Measurements from ENCODE around the gene STK38L.

The STK38L gene

GRCh38 chr12:27316947-27317346, 72.9 kb downstream of the STK38L start:
- in situ Hi-C loops (cut with MboI; ENCODE audit: low sequenced_read_pairs, unreplicated experiment), result no loop called here

DNA sequence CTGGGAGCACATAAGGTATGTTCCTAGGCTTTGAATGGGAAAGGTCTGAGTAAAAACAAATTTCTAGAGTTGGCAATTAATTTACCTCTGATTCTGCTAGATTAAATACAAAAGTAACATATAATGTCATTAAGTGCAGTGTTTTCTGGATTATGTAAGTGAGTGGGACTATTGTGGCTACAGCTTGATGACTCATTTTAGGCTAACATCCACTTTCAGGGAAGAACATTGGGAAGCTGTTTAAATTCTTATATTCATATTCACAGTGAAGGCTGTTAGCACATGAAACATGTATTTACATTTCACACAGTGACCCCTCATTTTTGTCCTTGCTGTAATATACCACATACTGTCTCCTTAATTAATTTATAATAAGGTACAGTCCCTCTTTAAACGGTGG, 75.3 kb downstream of the STK38L start:
- no peak for DNase-seq (ENCODE audit: low spot score)
- in situ Hi-C loops (cut with MboI; ENCODE audit: low sequenced_read_pairs, unreplicated experiment), result no loop called here
- TF ChIP-seq, protein P1, sequence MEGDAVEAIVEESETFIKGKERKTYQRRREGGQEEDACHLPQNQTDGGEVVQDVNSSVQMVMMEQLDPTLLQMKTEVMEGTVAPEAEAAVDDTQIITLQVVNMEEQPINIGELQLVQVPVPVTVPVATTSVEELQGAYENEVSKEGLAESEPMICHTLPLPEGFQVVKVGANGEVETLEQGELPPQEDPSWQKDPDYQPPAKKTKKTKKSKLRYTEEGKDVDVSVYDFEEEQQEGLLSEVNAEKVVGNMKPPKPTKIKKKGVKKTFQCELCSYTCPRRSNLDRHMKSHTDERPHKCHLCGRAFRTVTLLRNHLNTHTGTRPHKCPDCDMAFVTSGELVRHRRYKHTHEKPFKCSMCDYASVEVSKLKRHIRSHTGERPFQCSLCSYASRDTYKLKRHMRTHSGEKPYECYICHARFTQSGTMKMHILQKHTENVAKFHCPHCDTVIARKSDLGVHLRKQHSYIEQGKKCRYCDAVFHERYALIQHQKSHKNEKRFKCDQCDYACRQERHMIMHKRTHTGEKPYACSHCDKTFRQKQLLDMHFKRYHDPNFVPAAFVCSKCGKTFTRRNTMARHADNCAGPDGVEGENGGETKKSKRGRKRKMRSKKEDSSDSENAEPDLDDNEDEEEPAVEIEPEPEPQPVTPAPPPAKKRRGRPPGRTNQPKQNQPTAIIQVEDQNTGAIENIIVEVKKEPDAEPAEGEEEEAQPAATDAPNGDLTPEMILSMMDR (IDR thresholded peaks at IDR 0.05; ENCODE audit: borderline replicate concordance, control extremely low read depth, extremely low read depth, insufficient read depth, missing control alignments), result no peak

More at GRCh38 chr12:27316947-27317346, 72.9 kb downstream of the STK38L start:
- no peak for DNase-seq (ENCODE audit: low spot score)
- TF ChIP-seq, protein P1 (IDR thresholded peaks at IDR 0.05; ENCODE audit: borderline replicate concordance, control extremely low read depth, extremely low read depth, insufficient read depth, missing control alignments), result no peak

DNA sequence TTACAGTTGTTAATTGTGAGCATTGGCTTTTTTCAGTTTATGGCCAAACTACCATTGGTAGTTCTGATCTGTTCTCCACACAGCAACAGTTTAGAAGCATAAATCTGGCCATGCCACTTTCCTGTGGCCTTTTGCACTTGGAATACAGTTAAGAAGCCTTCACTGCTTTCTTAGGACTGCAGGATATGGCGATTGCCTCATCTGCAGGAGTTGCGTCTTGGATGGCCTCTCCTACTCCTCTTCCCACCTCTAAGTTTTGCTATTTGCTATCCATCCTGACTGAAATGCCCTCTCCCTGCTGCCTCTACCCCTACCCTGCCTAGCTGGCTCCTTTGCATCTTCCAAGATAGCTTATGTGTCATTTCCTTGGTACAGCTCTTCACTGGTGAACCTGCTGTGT, 75.8 kb downstream of the STK38L start:
- DNase-seq (ENCODE audit: low spot score), result no peak
- in situ Hi-C loops (cut with MboI; ENCODE audit: low sequenced_read_pairs, unreplicated experiment), result no loop called here
- TF ChIP-seq, protein P1 (IDR thresholded peaks at IDR 0.05; ENCODE audit: borderline replicate concordance, control extremely low read depth, extremely low read depth, insufficient read depth, missing control alignments), result no peak

DNA sequence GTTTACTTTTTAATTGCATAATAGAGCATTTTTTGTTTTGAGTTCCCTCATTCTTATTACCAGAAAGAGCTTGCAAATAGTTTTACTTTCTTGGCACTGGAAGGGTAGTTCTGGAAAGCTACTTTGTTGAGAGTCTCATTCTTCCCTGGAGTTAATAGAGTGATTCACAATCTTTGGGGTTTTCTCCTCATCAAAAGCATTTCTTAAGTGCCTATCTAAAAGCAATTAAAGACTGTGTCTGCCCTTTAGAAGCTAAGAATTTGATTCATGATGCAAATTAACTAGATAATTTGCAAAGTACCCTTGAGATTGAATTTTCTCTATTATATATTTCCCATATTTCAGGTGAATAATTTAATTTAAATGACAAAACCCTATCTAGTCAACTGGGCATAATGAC, 80.4 kb downstream of the STK38L start:
- DNase-seq (ENCODE audit: low spot score), result no peak
- in situ Hi-C loops (cut with MboI; ENCODE audit: low sequenced_read_pairs, unreplicated experiment), result no loop called here
- TF ChIP-seq, protein P1 (IDR thresholded peaks at IDR 0.05; ENCODE audit: borderline replicate concordance, control extremely low read depth, extremely low read depth, insufficient read depth, missing control alignments), result no peak

- no peak for DNase-seq (ENCODE audit: low spot score)
- in situ Hi-C loops (cut with MboI; ENCODE audit: low sequenced_read_pairs, unreplicated experiment), result no loop called here
- TF ChIP-seq, protein P1 (IDR thresholded peaks at IDR 0.05; ENCODE audit: borderline replicate concordance, control extremely low read depth, extremely low read depth, insufficient read depth, missing control alignments), result no peak
Measured at GRCh38 chr12:27330846-27331245, 86.8 kb downstream of the STK38L start.

DNA sequence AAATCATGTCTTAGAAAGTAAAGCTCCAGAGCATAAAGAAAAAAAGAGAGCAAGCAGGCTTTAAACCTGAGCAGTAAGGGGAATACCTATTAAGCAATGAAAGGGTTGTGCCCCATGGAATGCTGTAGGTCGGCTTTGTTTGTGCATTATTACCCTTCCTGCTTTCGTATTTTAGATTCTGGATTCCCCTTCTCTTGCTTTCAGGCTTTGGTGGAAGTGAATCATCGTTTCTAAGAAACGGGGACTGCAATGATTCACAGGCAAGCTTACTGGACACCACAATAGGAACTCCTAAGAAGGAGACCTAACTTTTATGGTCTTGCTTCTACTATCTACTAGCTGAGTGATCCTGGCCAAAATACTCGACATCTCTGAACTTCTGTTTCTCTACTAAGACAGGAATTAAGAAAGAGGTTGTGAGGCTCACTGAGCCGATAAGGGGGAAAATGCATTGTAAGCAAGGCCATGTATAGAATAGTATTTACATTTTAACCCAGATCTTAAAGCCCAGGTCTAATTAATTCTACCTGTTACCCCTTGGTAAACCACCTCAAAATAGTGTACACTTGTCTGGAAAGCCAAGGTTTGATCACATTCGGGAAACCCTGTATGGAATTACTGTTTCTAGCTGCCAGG, 87.3 kb downstream of the STK38L start:
- in situ Hi-C loops (cut with MboI; ENCODE audit: low sequenced_read_pairs, unreplicated experiment), result no loop called here
- TF ChIP-seq, protein P1 (IDR thresholded peaks at IDR 0.05; ENCODE audit: borderline replicate concordance, control extremely low read depth, extremely low read depth, insufficient read depth, missing control alignments), result no peak
- DNase-seq (ENCODE audit: low spot score), result peak; percentile 74
